GM12878 (cell line): ENCODE measurements around the gene TRIOBP. TPM values are rescaled to one million over a fixed set of nuclear protein-coding genes. Genes with fewer than 3 reads are reported as not detected.

Source experiments
- ATAC-seq: fragments of 200-7000 bp; cut with Tn5 transposase; 3 replicates; pipeline ENCODE4 v1.9.1; 2020; ENCODE audit warnings: mild to moderate bottlenecking, moderate library complexity
- BruUV-seq: library from RNA; stranded (reverse); fragments of 400-500 nt; replicated peaks from 2 replicates; lab custom pipeline; 2021; lab: Mats Ljungman, UMichigan
- CTCF ChIA-PET: fragments of 300-600 bp; sonication (Branson Sonifier 250); formaldehyde crosslinking; extraction: SDS; loops from one replicate; lab custom pipeline; 2021; ENCODE audit warnings: inconsistent platforms; lab: Yijun Ruan, JAX
- POLR2A ChIA-PET: fragments of 350-600 bp; formaldehyde crosslinking; extraction: SDS; loops from one replicate; lab custom pipeline; 2021; ENCODE audit warnings: inconsistent platforms; lab: Charles Lee
- RAD21 ChIA-PET: fragments of 300-600 bp; sonication (Branson Sonifier 250); formaldehyde crosslinking; loops from one replicate; lab custom pipeline; 2023; ENCODE audit warnings: antibody characterized with exemption; ENCODE audit not compliant: unreplicated experiment; lab: Charles Lee
- SMC1A ChIA-PET: fragments of 300-600 bp; sonication (Branson Sonifier 250); formaldehyde crosslinking; loops from one replicate; lab custom pipeline; 2023; ENCODE audit not compliant: unreplicated experiment, uncharacterized antibody; lab: Charles Lee
- DNase-seq: peaks from one replicate; pipeline ENCODE4 v3.0.0-alpha.2; 2011; ENCODE audit warnings: low read depth, low spot score
- FAIRE-seq: peaks from 3 replicates; lab custom pipeline; 2011; peaks lifted over from hg19 to GRCh38; lab: Jason Lieb, UNC
- H2AFZ ChIP-seq: 2 replicates; pipeline ENCODE4 v1.6.0; 2011; ENCODE audit warnings: low read depth, low read length, control low read depth; ENCODE audit not compliant: control insufficient read depth
- H3K27ac ChIP-seq: 2 replicates; pipeline ENCODE4 v1.5.1; 2011; ENCODE audit warnings: control low read depth; ENCODE audit not compliant: control insufficient read depth, insufficient read depth
- H3K27me3 ChIP-seq, 2 experiments: replicated peaks in 1 of 2; 2 replicates each; pipeline versions ENCODE4 v1.6.0 to v1.6.1; 2011; ENCODE audit warnings: low read length in 1 of 2; ENCODE audit not compliant: control insufficient read depth in 2 of 2, insufficient read depth in 2 of 2
- H3K36me3 ChIP-seq, 2 experiments: 2 replicates each; pipeline ENCODE4 v1.5.1; 2011; ENCODE audit warnings: low read length in 1 of 2; ENCODE audit not compliant: control insufficient read depth in 2 of 2, insufficient read depth in 2 of 2
- H3K4me1 ChIP-seq: 2 replicates; pipeline ENCODE4 v1.6.1; 2011; ENCODE audit warnings: mild to moderate bottlenecking, low read length, moderate library complexity, mixed read lengths; ENCODE audit not compliant: control insufficient read depth, insufficient read depth
- H3K4me2 ChIP-seq: 2 replicates; pipeline ENCODE4 v1.6.0; 2011; ENCODE audit warnings: control low read depth; ENCODE audit not compliant: control insufficient read depth, insufficient read depth
- H3K4me3 ChIP-seq: fragments of 200-600 bp; sonication (generic); 2 replicates; pipeline ENCODE4 v1.5.1; 2016
- H3K79me2 ChIP-seq: 2 replicates; pipeline ENCODE4 v1.6.0; 2011; ENCODE audit warnings: low read length; ENCODE audit not compliant: control insufficient read depth, insufficient read depth
- H3K9ac ChIP-seq: 2 replicates; pipeline ENCODE4 v1.8.0; 2011; ENCODE audit warnings: low read length, control low read depth, mixed read lengths; ENCODE audit not compliant: control insufficient read depth, insufficient read depth
- H3K9me3 ChIP-seq: replicated peaks from 3 replicates; pipeline ENCODE4 v1.5.1; 2011; ENCODE audit warnings: mild to moderate bottlenecking, low read length; ENCODE audit not compliant: control insufficient read depth, insufficient read depth
- H4K20me1 ChIP-seq: 2 replicates; pipeline ENCODE4 v1.6.0; 2011; ENCODE audit not compliant: control insufficient read depth, insufficient read depth
- BCL3 ChIP-seq: IDR thresholded peaks from 2 replicates; pipeline ENCODE4 v1.6.1; 2011; ENCODE audit warnings: borderline replicate concordance, low read depth, mild to moderate bottlenecking, moderate library complexity, low read length; ENCODE audit not compliant: insufficient read depth, poor library complexity, severe bottlenecking
- BMI1 ChIP-seq: fragments of 450-650 bp; IDR thresholded peaks from 2 replicates; pipeline ENCODE4 v1.6.1; 2016; ENCODE audit warnings: mild to moderate bottlenecking, moderate library complexity, borderline replicate concordance
- FOXM1 ChIP-seq: IDR thresholded peaks from 2 replicates; pipeline ENCODE4 v1.6.1; 2012; ENCODE audit warnings: low read depth, mild to moderate bottlenecking, inconsistent platforms, low read length, moderate library complexity
- GATAD2B ChIP-seq: fragments of 450-650 bp; conservative IDR thresholded peaks from 2 replicates; pipeline ENCODE4 v1.6.1; 2017; ENCODE audit warnings: low read depth, mild to moderate bottlenecking, moderate library complexity
- MLLT1 ChIP-seq: fragments of 450-650 bp; IDR thresholded peaks from 2 replicates; pipeline ENCODE4 v1.6.1; 2016; ENCODE audit warnings: mild to moderate bottlenecking
- RAD21 ChIP-seq: IDR thresholded peaks from 2 replicates; pipeline ENCODE4 v1.6.1; 2011; ENCODE audit warnings: mild to moderate bottlenecking, low read depth, low read length, moderate library complexity; ENCODE audit not compliant: insufficient read depth
- RFX5 ChIP-seq: IDR thresholded peaks from 2 replicates; pipeline ENCODE4 v1.6.1; 2011; ENCODE audit warnings: low read depth, low read length, improper control_type of control experiment
- SMAD1 ChIP-seq: fragments of 450-650 bp; IDR thresholded peaks from 2 replicates; pipeline ENCODE4 v1.6.1; 2018; ENCODE audit warnings: mild to moderate bottlenecking, low read depth; ENCODE audit not compliant: partially characterized antibody
- SMAD5 ChIP-seq: IDR thresholded peaks from 2 replicates; pipeline ENCODE4 v1.6.1; 2016; ENCODE audit warnings: antibody characterized with exemption, low read depth
- SMARCA5 ChIP-seq: fragments of 450-650 bp; IDR thresholded peaks from 2 replicates; pipeline ENCODE4 v1.6.1; 2017; ENCODE audit warnings: mild to moderate bottlenecking
- SREBF2 ChIP-seq: IDR thresholded peaks from 2 replicates; pipeline ENCODE4 v1.6.1; 2012; ENCODE audit warnings: mild to moderate bottlenecking, low read length
- ZBTB11 ChIP-seq: fragments of 450-650 bp; formaldehyde crosslinking; IDR thresholded peaks from 2 replicates; pipeline ENCODE4 v1.5.0; 2022; ENCODE audit warnings: mild to moderate bottlenecking, missing genetic modification characterization
- WGBS: methylation state at CpG from one replicate; pipeline ENCODE4 v1.1.6; 2016; ENCODE audit warnings: low lambda C conversion rate; ENCODE audit not compliant: insufficient replicate concordance, insufficient coverage; ENCODE audit errors: missing lambda C conversion rate; 5-methylcytosine and 5-hydroxymethylcytosine counted together
- in situ Hi-C: fragments of 300-500 bp; cut with MboI; formaldehyde crosslinking; loops from 9 replicates; pipeline ENCODE4 v1.14.3; 2018; ENCODE audit warnings: mixed read lengths
- intact Hi-C: fragments of 100-400 bp; cut with micrococcal nuclease; formaldehyde crosslinking; loops from one replicate; pipeline ENCODE4 v1.14.2; 2022; ENCODE audit not compliant: unreplicated experiment
- polyA plus RNA-seq, 11 experiments: library from polyadenylated mRNA; depleted of rRNA in 4 of 11; unstranded in 6 of 11; stranded (reverse) in 5 of 11; fragments of >200 nt; fragmentation: Nextera tagmentation in 4 of 11; fragmentation: Illumina TruSeq in 1 of 11; extraction: Ambion mirVana in 4 of 11; extraction: Trizol in 1 of 11; gene quantifications; 1 replicate in 1 of 11; 2 replicates in 10 of 11; pipeline versions ENCODE4 v1.2.1 to v1.2.3, GENCODE V29; 2011 to 2016; ENCODE audit warnings: inconsistent platforms in 2 of 11, missing spikeins in 2 of 11, low read depth in 1 of 11
- total RNA-seq, 4 experiments: library from RNA; depleted of rRNA in 3 of 4; stranded (reverse); fragments of >200 nt in 3 of 4; fragmentation: Illumina TruSeq in 1 of 4; extraction: Trizol in 1 of 4; gene quantifications; 2 replicates each; pipeline versions ENCODE4 v1.2.1 to v1.2.3, GENCODE V29; 2013 to 2021

TRIOBP gene
- total and polyA plus RNA-seq, 10 of the 15 experiments (the other 5 are each of a cell fraction or from before 2014, with no cell fraction given) = 0.21 to 23.6 (median 11.9) TPM

- ChIA-PET RAD21 (no interaction called here), CTCF (no interaction called here), POLR2A (no interaction called here), SMC1A (no interaction called here)
- H3K36me3 ChIP-seq = no peaks in the 10 kb centered on the region
- in situ Hi-C loops (no loop called here), intact Hi-C loops (no loop called here)
- H2AFZ ChIP-seq = peak overlapping the region; percentile 39
- peak overlapping the region; percentile 27; the same call in 1 of the 2 replicates for H3K4me3 ChIP-seq
- WGBS = 15% methylated on average over 67 of the region's 87 CpGs
- no peak for DNase-seq
- peaks cover 12 to 34% of the 10 kb centered on the region in 2 experiments for H3K27me3 ChIP-seq
- H3K79me2 ChIP-seq = no peaks in the 10 kb centered on the region
- no peak for FAIRE-seq
- no peak for ATAC-seq
- no peaks in the 10 kb centered on the region for H4K20me1 ChIP-seq
- H3K9me3 ChIP-seq = no peaks in the 10 kb centered on the region; the same call in 2 of the 3 replicates
- BruUV-seq = TSS peak; percentile 66
- no peak overlapping the region for H3K27ac ChIP-seq
- peak overlapping the region; percentile 62 for H3K4me2 ChIP-seq
- peaks cover 7% of the 10 kb centered on the region for H3K4me1 ChIP-seq
- peak overlapping the region; percentile 32; the same call in 1 of the 2 replicates for H3K9ac ChIP-seq
- TF ChIP-seq SMAD5 (no peak), BMI1 (no peak), SREBF2 (no peak), GATAD2B (peak; percentile 25; the same call in 1 of the 2 replicates), ZBTB11 (CRISPR knock-in tag) (no peak), FOXM1 (no peak), SMARCA5 (no peak), BCL3 (no peak), MLLT1 (no peak), RAD21 (no peak), RFX5 (no peak), SMAD1 (no peak)
These were observed 108.3 kb downstream of the TRIOBP start for GRCh38 chr22:37804881-37805809.
